Activated T-cell treated with anti-CD3 and anti-CD28 coated beads, Interleukin-2, amount 50 U/mL, for 72 hours (primary cell): Measurements from ENCODE around the gene LGR6. TPM values are rescaled to one million over a fixed set of nuclear protein-coding genes. Genes with fewer than 3 reads are reported as not detected.

ENCODE experiments used
- ATAC-seq, 2 donors: fragments of 150-1000 bp; cut with Tn5 transposase; replicated peaks in 1 of 2; 2 replicates each; pipeline ENCODE4 v1.10.0; 2021; ENCODE audit warnings: moderate library complexity in 2 of 2, mild to moderate bottlenecking in 1 of 2
- DNase-seq, 2 donors: peaks; one replicate each; pipeline ENCODE4 v3.0.0; 2021 to 2022; ENCODE audit warnings: mixed read lengths in 1 of 2
- H3K27ac Mint-ChIP-seq: one replicate; pipeline ENCODE4 v1.8.0; 2022; ENCODE audit warnings: mild to moderate bottlenecking, moderate library complexity, mixed read lengths
- H3K27me3 Mint-ChIP-seq: one replicate; pipeline ENCODE4 v1.8.0; 2022; ENCODE audit warnings: low read depth, mixed read lengths
- H3K36me3 Mint-ChIP-seq, 2 donors: one replicate each; pipeline ENCODE4 v1.8.0; 2022; ENCODE audit warnings: mixed read lengths in 2 of 2, mild to moderate bottlenecking in 1 of 2; ENCODE audit not compliant: insufficient read depth in 2 of 2
- H3K4me1 Mint-ChIP-seq: one replicate; pipeline ENCODE4 v1.8.0; 2022; ENCODE audit warnings: low read depth, mixed read lengths
- H3K4me3 Mint-ChIP-seq, 2 donors: one replicate each; pipeline ENCODE4 v1.8.0; 2022; ENCODE audit warnings: mild to moderate bottlenecking in 2 of 2, mixed read lengths in 2 of 2, moderate library complexity in 2 of 2
- H3K9me3 Mint-ChIP-seq, 2 donors: one replicate each; pipeline ENCODE4 v1.8.0; 2022; ENCODE audit warnings: mixed read lengths in 2 of 2
- total RNA-seq, 2 donors: library from RNA; stranded (reverse); gene quantifications; one replicate each; pipeline ENCODE4 v1.2.3, GENCODE V29; 2022

The LGR6 gene
- total RNA-seq, 2 donors from 2014 or later, result 0.22 to 0.69 TPM

- Mint-ChIP-seq H3K4me3 (no peak overlapping the region), H3K27me3 (no peaks in the 10 kb centered on the region)
- ATAC-seq, result no peak
Observed at GRCh38 chr1:202286622-202287097, 93.1 kb downstream of the LGR6 start.

GRCh38 chr1:202287196-202287595 lies 93.6 kb downstream of the LGR6 start:
- no peak for DNase-seq
- Mint-ChIP-seq H3K27me3 (no peaks in the 10 kb centered on the region), H3K27ac (no peak overlapping the region), H3K36me3 (no peaks in the 10 kb centered on the region), H3K9me3 (no peaks in the 10 kb centered on the region), H3K4me3 (no peak overlapping the region), H3K4me1 (peaks cover 12% of the 10 kb centered on the region)
- no peak for ATAC-seq

More at GRCh38 chr1:202286622-202287097, 93.1 kb downstream of the LGR6 start:
- DNase-seq, result no peak
- H3K36me3 Mint-ChIP-seq, result no peaks in the 10 kb centered on the region
- no peaks in the 10 kb centered on the region for H3K9me3 Mint-ChIP-seq
- peaks cover 12% of the 10 kb centered on the region for H3K4me1 Mint-ChIP-seq
- no peak overlapping the region for H3K27ac Mint-ChIP-seq

- Mint-ChIP-seq H3K4me3 (no peak overlapping the region), H3K9me3 (no peaks in the 10 kb centered on the region)
- no peak for DNase-seq
Observed at GRCh38 chr1:202288177-202288576, 94.6 kb downstream of the LGR6 start.

GRCh38 chr1:202289009-202289408 lies 95.4 kb downstream of the LGR6 start:
- Mint-ChIP-seq H3K4me1 (peaks cover 3% of the 10 kb centered on the region), H3K27me3 (no peaks in the 10 kb centered on the region), H3K36me3 (no peaks in the 10 kb centered on the region)

More at GRCh38 chr1:202288177-202288576, 94.6 kb downstream of the LGR6 start:
- Mint-ChIP-seq H3K27me3 (no peaks in the 10 kb centered on the region), H3K36me3 (no peaks in the 10 kb centered on the region), H3K4me1 (peaks cover 9% of the 10 kb centered on the region), H3K27ac (no peak overlapping the region)
- no peak for ATAC-seq

DNA sequence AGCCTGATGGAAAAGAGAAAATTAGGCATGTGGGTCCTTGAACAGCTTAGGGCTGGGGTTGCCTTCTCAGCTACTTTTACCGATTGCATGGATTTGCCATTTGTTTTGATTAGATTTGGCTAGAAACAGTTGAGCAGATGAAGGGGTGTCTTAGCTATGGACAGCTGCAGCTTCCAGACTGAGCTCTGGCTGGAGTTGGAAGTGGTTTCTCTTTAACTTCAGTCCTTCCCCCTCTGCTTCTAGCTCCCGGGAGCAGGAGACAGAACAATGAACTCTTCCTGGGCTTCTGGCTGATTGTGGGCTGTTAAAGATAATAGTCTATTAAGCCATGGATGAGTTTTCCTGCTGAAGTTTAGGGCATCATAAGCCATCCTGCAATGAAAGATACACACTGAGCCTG lies 97.4 kb downstream of the LGR6 start:
- Mint-ChIP-seq H3K27me3 (no peaks in the 10 kb centered on the region), H3K27ac (no peak overlapping the region), H3K4me1 (peaks cover 20% of the 10 kb centered on the region), H3K36me3 (peaks cover 0 to 2% of the 10 kb centered on the region in 2 donors), H3K9me3 (no peaks in the 10 kb centered on the region), H3K4me3 (no peak overlapping the region)
- no peak for DNase-seq
- no peak for ATAC-seq

More at GRCh38 chr1:202289009-202289408, 95.4 kb downstream of the LGR6 start:
- ATAC-seq, result no peak
- no peak for DNase-seq
- no peak overlapping the region for H3K27ac Mint-ChIP-seq
- H3K4me3 Mint-ChIP-seq, result no peak overlapping the region
- no peaks in the 10 kb centered on the region for H3K9me3 Mint-ChIP-seq

DNA sequence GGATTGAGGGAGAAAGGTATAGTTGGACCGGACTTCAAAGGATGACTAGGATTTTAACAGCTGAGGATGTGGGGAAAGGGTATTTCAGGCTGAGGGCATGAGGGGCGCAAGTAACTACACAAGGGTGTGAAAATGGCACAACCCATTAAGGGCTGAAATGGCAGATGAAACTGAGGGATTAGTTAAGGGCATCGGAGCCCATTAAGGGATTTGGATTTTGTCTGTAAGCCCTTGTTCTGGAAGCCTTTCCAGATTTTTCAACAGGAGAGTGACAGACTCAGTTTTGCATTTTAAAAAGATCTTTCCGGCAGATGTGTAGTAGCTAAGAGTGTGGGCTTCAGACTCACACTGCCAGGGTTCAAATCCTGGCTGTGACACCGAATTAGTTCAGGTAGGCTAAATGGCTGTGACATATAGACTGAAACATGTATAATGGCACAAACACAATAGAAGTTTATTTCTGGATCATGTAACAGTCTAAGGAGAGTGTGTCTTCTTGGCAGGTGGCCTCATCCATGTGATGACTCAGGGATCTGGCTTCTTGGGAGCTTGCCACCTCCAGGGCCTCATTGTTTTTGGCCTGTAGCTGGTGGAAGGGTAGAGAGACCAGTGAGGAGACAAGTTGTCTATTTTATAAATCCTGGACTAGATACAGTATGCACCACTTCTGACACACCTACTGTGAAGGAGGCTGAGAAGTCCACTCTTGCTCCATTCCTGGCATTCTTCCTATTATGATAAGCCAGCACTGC lies 98.5 kb downstream of the LGR6 start:
- Mint-ChIP-seq H3K9me3 (no peaks in the 10 kb centered on the region), H3K27ac (no peak overlapping the region), H3K27me3 (no peaks in the 10 kb centered on the region), H3K36me3 (peaks cover 0 to 2% of the 10 kb centered on the region in 2 donors), H3K4me1 (peaks cover 27% of the 10 kb centered on the region), H3K4me3 (no peak overlapping the region)
- no peak for ATAC-seq
- DNase-seq, result no peak

DNA sequence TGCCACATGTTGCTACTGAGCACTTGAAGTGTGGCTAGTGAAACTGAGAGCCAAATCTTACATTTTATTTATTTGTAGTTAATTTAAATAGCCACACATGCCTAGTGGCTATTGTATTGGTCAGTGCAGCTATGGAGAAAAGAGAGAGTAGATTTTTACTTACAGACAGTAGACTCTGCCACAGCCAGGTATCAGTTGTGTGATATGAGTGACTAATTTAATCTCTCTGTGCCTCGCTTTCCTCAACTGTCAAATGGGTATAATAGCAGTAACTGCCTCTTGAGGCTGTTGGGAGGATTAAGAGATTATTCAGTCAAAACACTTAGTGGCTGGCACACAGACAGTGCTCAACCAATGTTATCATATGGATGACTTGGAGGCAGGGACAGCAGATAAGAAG lies 99.2 kb downstream of the LGR6 start:
- no peak for ATAC-seq
- H3K9me3 Mint-ChIP-seq, result no peaks in the 10 kb centered on the region
- H3K4me3 Mint-ChIP-seq, result no peak overlapping the region
- H3K4me1 Mint-ChIP-seq, result peaks cover 27% of the 10 kb centered on the region
- no peak overlapping the region for H3K27ac Mint-ChIP-seq
- no peak for DNase-seq
- H3K27me3 Mint-ChIP-seq, result no peaks in the 10 kb centered on the region
- peaks cover 0 to 2% of the 10 kb centered on the region in 2 donors for H3K36me3 Mint-ChIP-seq

GRCh38 chr1:202293569-202293968 lies 100.0 kb downstream of the LGR6 start:
- H3K9me3 Mint-ChIP-seq, result no peaks in the 10 kb centered on the region
- ATAC-seq (no peak), DNase-seq (no peak)
- no peak overlapping the region for H3K4me3 Mint-ChIP-seq
- peaks cover 27% of the 10 kb centered on the region for H3K4me1 Mint-ChIP-seq
- H3K27me3 Mint-ChIP-seq, result no peaks in the 10 kb centered on the region
- peaks cover 0 to 2% of the 10 kb centered on the region in 2 donors for H3K36me3 Mint-ChIP-seq
- no peak overlapping the region for H3K27ac Mint-ChIP-seq

DNA sequence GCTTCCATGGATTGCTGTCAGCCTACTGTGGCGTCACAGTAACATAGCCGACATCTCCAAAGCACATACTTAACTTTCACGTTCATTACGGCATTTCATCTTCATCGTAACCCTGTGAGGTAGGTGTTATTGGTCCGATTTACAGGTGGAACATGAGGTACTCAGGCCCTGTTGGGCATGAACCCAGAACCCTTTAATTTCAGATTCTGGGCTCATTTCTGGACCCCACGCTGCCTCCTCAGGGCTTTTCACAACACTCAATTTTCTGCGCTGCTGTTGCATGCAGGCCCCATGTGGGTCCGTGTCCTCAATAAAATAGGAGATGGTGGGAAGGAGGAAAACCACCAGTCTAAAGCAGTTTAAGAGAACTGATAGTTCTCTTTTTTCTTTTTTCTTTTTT lies 108.6 kb downstream of the LGR6 start:
- no peaks in the 10 kb centered on the region for H3K36me3 Mint-ChIP-seq
- H3K4me3 Mint-ChIP-seq, result no peak overlapping the region
- DNase-seq, result no peak
- H3K27me3 Mint-ChIP-seq, result no peaks in the 10 kb centered on the region
- H3K27ac Mint-ChIP-seq, result no peak overlapping the region
- no peaks in the 10 kb centered on the region for H3K9me3 Mint-ChIP-seq
- ATAC-seq, result no peak
- no peaks in the 10 kb centered on the region for H3K4me1 Mint-ChIP-seq

DNA sequence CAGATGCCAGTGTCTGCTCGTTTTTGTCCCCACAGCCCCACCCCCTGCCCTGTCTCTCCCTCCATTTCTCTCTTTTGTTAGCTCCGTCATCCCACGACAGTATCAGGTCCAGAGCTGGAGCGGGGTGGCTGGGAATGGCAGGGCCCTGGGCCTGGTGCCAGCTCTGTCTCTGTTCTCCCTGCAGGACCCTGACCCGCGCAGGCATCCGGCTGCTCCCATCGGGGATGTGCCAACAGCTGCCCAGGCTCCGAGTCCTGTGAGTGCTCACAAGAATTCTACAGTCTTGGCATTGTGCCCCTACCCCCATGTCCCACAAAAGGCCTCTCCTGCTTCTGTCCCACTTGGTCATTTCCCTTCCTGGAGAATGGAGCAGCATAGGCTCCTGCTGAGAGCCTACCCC lies 110.8 kb downstream of the LGR6 start:
- Mint-ChIP-seq H3K36me3 (no peaks in the 10 kb centered on the region), H3K27me3 (no peaks in the 10 kb centered on the region), H3K4me1 (no peaks in the 10 kb centered on the region), H3K9me3 (no peaks in the 10 kb centered on the region), H3K27ac (no peak overlapping the region), H3K4me3 (no peak overlapping the region)
- no peak for ATAC-seq
- DNase-seq, result no peak

GRCh38 chr1:202305168-202305567 lies 111.6 kb downstream of the LGR6 start:
- Mint-ChIP-seq H3K4me3 (no peak overlapping the region), H3K4me1 (no peaks in the 10 kb centered on the region), H3K27ac (no peak overlapping the region), H3K27me3 (no peaks in the 10 kb centered on the region), H3K36me3 (no peaks in the 10 kb centered on the region), H3K9me3 (no peaks in the 10 kb centered on the region)
- no peak for DNase-seq
- no peak for ATAC-seq

DNA sequence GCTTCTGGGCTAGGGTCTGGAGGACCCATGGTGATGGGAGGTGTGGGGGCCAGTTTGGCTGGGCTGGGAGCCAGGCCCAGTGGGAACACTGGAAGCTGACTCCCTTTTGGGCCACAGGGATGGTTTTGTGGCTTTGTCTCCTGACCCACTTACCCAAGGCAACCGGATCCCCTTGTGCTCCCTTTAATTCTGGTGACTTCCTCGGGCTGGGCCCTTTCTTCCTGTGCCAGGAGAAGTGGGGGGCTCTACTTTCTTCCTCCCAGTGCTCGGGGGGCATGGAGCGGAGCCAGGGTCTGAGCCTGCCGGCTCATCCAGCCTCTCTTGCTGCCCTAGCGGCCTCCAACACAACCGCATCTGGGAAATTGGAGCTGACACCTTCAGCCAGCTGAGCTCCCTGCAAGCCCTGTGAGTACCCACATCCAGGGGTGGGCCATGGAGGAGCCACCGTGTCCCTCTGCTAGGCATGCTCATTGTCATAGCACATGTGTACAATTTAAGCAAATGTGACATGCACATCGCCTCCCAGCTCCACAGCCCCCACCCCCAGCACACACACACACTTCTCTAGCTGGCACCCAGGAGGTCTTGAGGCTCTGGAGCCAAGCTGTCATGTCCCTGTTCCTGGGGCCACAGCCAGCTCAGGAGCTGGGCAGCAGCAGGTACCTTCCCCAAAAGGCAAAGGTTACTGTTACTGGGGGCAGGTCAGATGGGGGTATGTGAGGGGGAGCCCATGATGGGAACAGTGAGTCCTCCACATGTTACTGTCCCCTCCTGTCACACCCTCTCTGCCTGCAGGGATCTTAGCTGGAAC lies 113.1 kb downstream of the LGR6 start:
- no peak for ATAC-seq
- Mint-ChIP-seq H3K27ac (no peak overlapping the region), H3K9me3 (no peaks in the 10 kb centered on the region), H3K36me3 (no peaks in the 10 kb centered on the region), H3K4me3 (no peak overlapping the region), H3K4me1 (no peaks in the 10 kb centered on the region), H3K27me3 (no peaks in the 10 kb centered on the region)
- no peak for DNase-seq

DNA sequence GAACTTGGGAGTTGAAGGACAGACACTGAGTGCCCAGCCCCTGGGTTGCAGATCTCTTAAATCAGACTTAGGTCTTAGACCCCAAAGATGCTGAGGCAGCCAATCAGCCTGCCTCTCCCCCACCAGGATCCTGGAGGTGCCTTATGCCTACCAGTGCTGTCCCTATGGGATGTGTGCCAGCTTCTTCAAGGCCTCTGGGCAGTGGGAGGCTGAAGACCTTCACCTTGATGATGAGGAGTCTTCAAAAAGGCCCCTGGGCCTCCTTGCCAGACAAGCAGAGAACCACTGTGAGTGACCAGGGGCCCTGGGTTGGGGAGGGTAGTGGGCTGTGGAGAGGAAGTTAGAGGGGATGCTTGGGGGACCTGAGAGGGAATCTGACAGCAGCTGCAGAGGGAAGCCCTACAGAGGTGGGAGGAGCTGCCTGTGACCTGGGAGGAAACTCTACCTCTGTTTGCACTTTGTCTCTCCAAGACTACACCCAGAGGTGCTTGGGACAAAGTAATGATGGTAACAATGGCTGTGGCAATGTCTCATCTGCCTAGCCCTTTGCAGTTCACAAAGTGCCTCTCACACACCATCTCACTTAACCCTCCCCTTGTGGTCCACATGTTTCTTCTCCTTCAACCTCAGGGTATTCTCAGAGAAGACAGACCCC lies 116.6 kb downstream of the LGR6 start:
- no peaks in the 10 kb centered on the region for H3K4me1 Mint-ChIP-seq
- H3K4me3 Mint-ChIP-seq, result no peak overlapping the region
- H3K9me3 Mint-ChIP-seq, result no peaks in the 10 kb centered on the region
- no peaks in the 10 kb centered on the region for H3K36me3 Mint-ChIP-seq
- ATAC-seq, result no peak
- no peak overlapping the region for H3K27ac Mint-ChIP-seq
- DNase-seq, result no peak
- H3K27me3 Mint-ChIP-seq, result peaks cover 10% of the 10 kb centered on the region
